ENCODE results near the gene KLHL9. TPM values are rescaled to one million over a fixed set of nuclear protein-coding genes. Genes with fewer than 3 reads are reported as not detected.

KLHL9 gene, protein sequence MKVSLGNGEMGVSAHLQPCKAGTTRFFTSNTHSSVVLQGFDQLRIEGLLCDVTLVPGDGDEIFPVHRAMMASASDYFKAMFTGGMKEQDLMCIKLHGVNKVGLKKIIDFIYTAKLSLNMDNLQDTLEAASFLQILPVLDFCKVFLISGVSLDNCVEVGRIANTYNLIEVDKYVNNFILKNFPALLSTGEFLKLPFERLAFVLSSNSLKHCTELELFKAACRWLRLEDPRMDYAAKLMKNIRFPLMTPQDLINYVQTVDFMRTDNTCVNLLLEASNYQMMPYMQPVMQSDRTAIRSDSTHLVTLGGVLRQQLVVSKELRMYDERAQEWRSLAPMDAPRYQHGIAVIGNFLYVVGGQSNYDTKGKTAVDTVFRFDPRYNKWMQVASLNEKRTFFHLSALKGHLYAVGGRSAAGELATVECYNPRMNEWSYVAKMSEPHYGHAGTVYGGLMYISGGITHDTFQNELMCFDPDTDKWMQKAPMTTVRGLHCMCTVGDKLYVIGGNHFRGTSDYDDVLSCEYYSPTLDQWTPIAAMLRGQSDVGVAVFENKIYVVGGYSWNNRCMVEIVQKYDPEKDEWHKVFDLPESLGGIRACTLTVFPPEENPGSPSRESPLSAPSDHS
- 73.6 TPM for total RNA-seq

GRCh38 chr9:21334701-21335632 lies at the start of gene KLHL9:
Gene KLHL9 (minus strand): TSS chr9:21335404. CDS start chr9:21334859, 545 bp downstream.

DNA sequence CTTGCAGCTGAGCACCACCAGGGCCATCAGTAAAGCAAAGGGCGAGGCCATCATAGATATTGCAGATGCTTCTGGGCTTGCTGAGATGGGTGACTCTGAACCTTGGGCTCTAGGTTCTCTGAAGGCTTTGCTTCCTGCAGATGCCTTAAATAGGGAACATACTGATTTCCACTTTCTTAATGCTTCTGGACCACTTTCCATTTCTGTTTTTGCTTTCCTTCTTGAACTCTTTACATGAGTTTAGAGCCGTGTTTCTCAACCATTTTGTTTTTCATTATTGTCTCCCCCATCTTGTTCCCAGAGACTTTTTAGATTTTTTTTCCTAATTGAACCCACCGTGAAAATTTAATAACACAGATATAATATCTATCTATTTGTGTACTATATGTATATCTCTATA lies 32.8 kb upstream of the KLHL9 start, which contains the start of gene IFNA13:
TSS of gene IFNA13 (minus strand) at position 101 of the 400 bp plus-strand sequence. CDS start at position 54, 47 bp downstream.

GRCh38 chr9:21350787-21351186 lies 15.6 kb upstream of the KLHL9 start, which contains the start of gene IFNA6:
Gene IFNA6 (minus strand): TSS chr9:21350887. CDS start chr9:21350887, 0 bp downstream.

GRCh38 chr9:21305213-21305612 lies 30.0 kb downstream of the KLHL9 start, which contains the start of gene IFNA5:
Gene IFNA5 (minus strand): TSS chr9:21305313. CDS start chr9:21305256, 57 bp downstream.

Other genes with a start within 250 kb of the KLHL9 start
- not detected for gene IFNW1, start 193.6 kb downstream of the KLHL9 start, total RNA-seq
- not detected for gene IFNA21, start 168.7 kb downstream of the KLHL9 start, total RNA-seq
- not detected for gene IFNA4, start 147.8 kb downstream of the KLHL9 start, total RNA-seq
- gene IFNA7, start 133.2 kb downstream of the KLHL9 start, total RNA-seq, result not detected
- gene IFNA10, start 128.3 kb downstream of the KLHL9 start, total RNA-seq, result not detected
- gene IFNA16, start 118.1 kb downstream of the KLHL9 start, total RNA-seq, result not detected
- gene IFNA17, start 107.2 kb downstream of the KLHL9 start, total RNA-seq, result not detected
- not detected for gene IFNA14, start 95.4 kb downstream of the KLHL9 start, total RNA-seq
- gene IFNA5, start 30.1 kb downstream of the KLHL9 start, total RNA-seq, result not detected
- not detected for gene IFNA6, start 15.5 kb upstream of the KLHL9 start, total RNA-seq
- not detected for gene IFNA13, start 32.7 kb upstream of the KLHL9 start, total RNA-seq
- gene IFNA2, start 50.0 kb upstream of the KLHL9 start, total RNA-seq, result not detected
- not detected for gene IFNA8, start 73.7 kb upstream of the KLHL9 start, total RNA-seq
- gene IFNA1, start 105.0 kb upstream of the KLHL9 start, total RNA-seq, result not detected
- not detected for gene IFNE, start 146.9 kb upstream of the KLHL9 start, total RNA-seq